ENCODE measurements around the gene MYO1G. TPM values are rescaled to one million over a fixed set of nuclear protein-coding genes. Genes with fewer than 3 reads are reported as not detected.

The MYO1G gene
- total RNA-seq, 1 donor from 2014 or later, result 403 TPM

- intact Hi-C loops (cut with micrococcal nuclease), result no loop called here
Observed at GRCh38 chr7:44983742-44984477, 5.1 kb upstream of the MYO1G start.

GRCh38 chr7:44982970-44983369, 4.2 kb upstream of the MYO1G start:
- intact Hi-C loops (cut with micrococcal nuclease), result no loop called here

GRCh38 chr7:44982535-44982923, 3.7 kb upstream of the MYO1G start:
- intact Hi-C loops (cut with micrococcal nuclease), result no loop called here

GRCh38 chr7:44981035-44981706, 2.4 kb upstream of the MYO1G start:
- intact Hi-C loops (cut with micrococcal nuclease), result no loop called here

- intact Hi-C loops (cut with micrococcal nuclease), result no loop called here
Observed at GRCh38 chr7:44980393-44981034, 1.7 kb upstream of the MYO1G start.

- intact Hi-C loops (cut with micrococcal nuclease), result loop anchor here (1.0 to 10.0 kb wide), 12 partner anchors 20 to 1395 kb away; partner anchors contain the start of genes MRPS24, OGDH, POLM and PPIA
Observed at GRCh38 chr7:44979481-44980392, 922 bp upstream of the MYO1G start.

- intact Hi-C loops (cut with micrococcal nuclease), result loop anchor here (1.0 to 10.0 kb wide), 9 partner anchors 8 to 1393 kb away; partner anchors contain the start of genes H2AZ2, MRPS24, OGDH and PPIA
Observed at GRCh38 chr7:44977959-44978335, 868 bp downstream of the MYO1G start.

- intact Hi-C loops (cut with micrococcal nuclease), result loop anchor here (1.0 to 10.0 kb wide), 7 partner anchors 9 to 1393 kb away; partner anchors contain the start of genes H2AZ2, MRPS24, STK17A and TMED4
Observed at GRCh38 chr7:44977304-44977958, 1.4 kb downstream of the MYO1G start.

- intact Hi-C loops (cut with micrococcal nuclease), result loop anchor here (1.0 to 10.0 kb wide), 7 partner anchors 10 to 1392 kb away; partner anchors contain the start of genes H2AZ2, MRPS24, STK17A and TMED4
Observed at GRCh38 chr7:44976746-44977196, 2.0 kb downstream of the MYO1G start.

- intact Hi-C loops (cut with micrococcal nuclease), result loop anchor here (5.0 to 10.0 kb wide), 3 partner anchors 1109 to 1391 kb away; partner anchors contain the start of genes MRPS24 and STK17A
Observed at GRCh38 chr7:44976040-44976745, 2.6 kb downstream of the MYO1G start.

- intact Hi-C loops (cut with micrococcal nuclease), result loop anchor here (5.0 to 10.0 kb wide), 3 partner anchors 1108 to 1391 kb away; partner anchors contain the start of genes MRPS24 and STK17A
Observed at GRCh38 chr7:44975331-44976039, 3.3 kb downstream of the MYO1G start.

GRCh38 chr7:44974549-44974948, 4.3 kb downstream of the MYO1G start:
- intact Hi-C loops (cut with micrococcal nuclease), result loop anchor here (10.0 kb wide), 1 partner anchor 1390 kb away; the partner anchor contains the start of gene STK17A

- intact Hi-C loops (cut with micrococcal nuclease), result loop anchor here (1.0 to 10.0 kb wide), 2 partner anchors 162 to 1389 kb away; partner anchors contain the start of gene STK17A
Observed at GRCh38 chr7:44973610-44974401, 5.0 kb downstream of the MYO1G start.

GRCh38 chr7:44972562-44972961, 6.3 kb downstream of the MYO1G start:
- intact Hi-C loops (cut with micrococcal nuclease), result loop anchor here (10.0 kb wide), 1 partner anchor 1388 kb away; the partner anchor contains the start of gene STK17A

GRCh38 chr7:44971902-44972441, 6.8 kb downstream of the MYO1G start:
- intact Hi-C loops (cut with micrococcal nuclease), result loop anchor here (10.0 kb wide), 1 partner anchor 1387 kb away; the partner anchor contains the start of gene STK17A

GRCh38 chr7:44971188-44971901, 7.5 kb downstream of the MYO1G start:
- intact Hi-C loops (cut with micrococcal nuclease), result loop anchor here (10.0 kb wide), 1 partner anchor 1387 kb away; the partner anchor contains the start of gene STK17A

Data from T-helper 1 cell treated with Interleukin-12 subunit alpha and Interleukin-12 subunit beta and Interleukin-4 antibody, amounts not matched to agents 30 ng/mL and 1 ng/mL, for 36 hours (primary cell).